ENCODE measurements around the gene TEPSIN.

GRCh38 chr17:81206657-81207056 is 32.2 kb downstream of the TEPSIN start:
- TF ChIP-seq, protein P1, sequence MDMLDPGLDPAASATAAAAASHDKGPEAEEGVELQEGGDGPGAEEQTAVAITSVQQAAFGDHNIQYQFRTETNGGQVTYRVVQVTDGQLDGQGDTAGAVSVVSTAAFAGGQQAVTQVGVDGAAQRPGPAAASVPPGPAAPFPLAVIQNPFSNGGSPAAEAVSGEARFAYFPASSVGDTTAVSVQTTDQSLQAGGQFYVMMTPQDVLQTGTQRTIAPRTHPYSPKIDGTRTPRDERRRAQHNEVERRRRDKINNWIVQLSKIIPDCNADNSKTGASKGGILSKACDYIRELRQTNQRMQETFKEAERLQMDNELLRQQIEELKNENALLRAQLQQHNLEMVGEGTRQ (IDR thresholded peaks at IDR 0.05; ENCODE audit: low read length), result no peak
- TF ChIP-seq RXRA (IDR thresholded peaks at IDR 0.05; ENCODE audit: insufficient read depth, low read depth, low read length) (no peak), ZNF274 (IDR thresholded peaks at IDR 0.05; ENCODE audit: borderline replicate concordance, extremely low read depth, low read length) (no peak), CTCF (IDR thresholded peaks at IDR 0.05; ENCODE audit: control extremely low read depth in 1 of 3, insufficient read depth in 1 of 3, low read depth in 1 of 3, low read length in 3 of 3) (no peak), SP2 (IDR thresholded peaks at IDR 0.05; ENCODE audit: low read length) (no peak), POLR2A (IDR thresholded peaks at IDR 0.05; ENCODE audit: control extremely low read depth in 1 of 2, low read depth in 2 of 2, low read length in 2 of 2) (no peak), MAX (IDR thresholded peaks at IDR 0.05) (no peak), RAD21 (IDR thresholded peaks at IDR 0.05 in 1 of 2, conservative IDR thresholded peaks at IDR 0.05 in 1 of 2; ENCODE audit: low read depth in 2 of 2, low read length in 2 of 2) (no peak), SP1 (IDR thresholded peaks at IDR 0.05; ENCODE audit: low read depth, low read length) (no peak), GABPA (IDR thresholded peaks at IDR 0.05; ENCODE audit: borderline replicate concordance, insufficient read depth, low read length) (no peak), YY1 (IDR thresholded peaks at IDR 0.05; ENCODE audit: low read depth, low read length) (no peak), JUN (IDR thresholded peaks at IDR 0.05; ENCODE audit: low read depth, low read length) (no peak), HDAC6 (IDR thresholded peaks at IDR 0.05; ENCODE audit: low read depth, low read length) (no peak)

Data from H1 (cell line).